OCI-LY7 (cell line): Measurements from ENCODE around the gene AGBL1.

ENCODE experiments used
- EZH2phosphoT487 ChIP-seq: fragments of 200-600 bp; sonication (generic); IDR thresholded peaks from 2 replicates; pipeline ENCODE4 v1.6.1; 2018; ENCODE audit warnings: low read depth, borderline replicate concordance, mild to moderate bottlenecking, mixed run types, antibody characterized with exemption, low read length, moderate library complexity, mixed read lengths
- TF ChIP-seq, protein P1 (sequence below): fragments of 200-600 bp; sonication (generic); conservative IDR thresholded peaks from 2 replicates; pipeline ENCODE4 v1.5.1; 2014; ENCODE audit warnings: mild to moderate bottlenecking, antibody characterized with exemption, low read length, moderate library complexity, mixed read lengths

DNA sequence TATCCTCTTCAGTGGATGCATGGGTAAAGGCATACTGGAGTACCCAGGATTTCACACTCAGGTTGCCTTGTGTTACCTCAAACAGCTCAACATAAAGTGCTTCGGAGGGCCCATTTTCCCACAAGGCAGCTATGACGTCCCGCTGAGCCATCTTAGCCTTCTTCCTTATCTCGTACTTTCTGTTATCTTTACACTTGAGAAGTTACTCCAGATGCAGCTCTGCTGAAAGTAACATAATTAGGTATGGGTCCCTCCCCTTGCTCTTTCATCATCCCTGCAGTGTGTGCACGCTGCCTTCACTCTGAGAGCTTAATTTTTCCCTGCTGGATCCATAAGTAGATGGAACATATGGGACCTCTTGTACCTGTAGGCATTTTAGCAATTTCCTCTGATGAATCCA lies 410.3 kb downstream of the AGBL1 start:
- TF ChIP-seq, protein P1, sequence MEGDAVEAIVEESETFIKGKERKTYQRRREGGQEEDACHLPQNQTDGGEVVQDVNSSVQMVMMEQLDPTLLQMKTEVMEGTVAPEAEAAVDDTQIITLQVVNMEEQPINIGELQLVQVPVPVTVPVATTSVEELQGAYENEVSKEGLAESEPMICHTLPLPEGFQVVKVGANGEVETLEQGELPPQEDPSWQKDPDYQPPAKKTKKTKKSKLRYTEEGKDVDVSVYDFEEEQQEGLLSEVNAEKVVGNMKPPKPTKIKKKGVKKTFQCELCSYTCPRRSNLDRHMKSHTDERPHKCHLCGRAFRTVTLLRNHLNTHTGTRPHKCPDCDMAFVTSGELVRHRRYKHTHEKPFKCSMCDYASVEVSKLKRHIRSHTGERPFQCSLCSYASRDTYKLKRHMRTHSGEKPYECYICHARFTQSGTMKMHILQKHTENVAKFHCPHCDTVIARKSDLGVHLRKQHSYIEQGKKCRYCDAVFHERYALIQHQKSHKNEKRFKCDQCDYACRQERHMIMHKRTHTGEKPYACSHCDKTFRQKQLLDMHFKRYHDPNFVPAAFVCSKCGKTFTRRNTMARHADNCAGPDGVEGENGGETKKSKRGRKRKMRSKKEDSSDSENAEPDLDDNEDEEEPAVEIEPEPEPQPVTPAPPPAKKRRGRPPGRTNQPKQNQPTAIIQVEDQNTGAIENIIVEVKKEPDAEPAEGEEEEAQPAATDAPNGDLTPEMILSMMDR, result no peak
- TF ChIP-seq EZH2phosphoT487, result no peak
